IMR-90 (cell line): ENCODE measurements around the gene SLC38A9. TPM values are rescaled to one million over a fixed set of nuclear protein-coding genes. Genes with fewer than 3 reads are reported as not detected.

Experiments used
- ATAC-seq: fragments of 200-7000 bp; cut with Tn5 transposase; 2 replicates; pipeline ENCODE4 v1.9.1; 2020; ENCODE audit warnings: low read depth, mild to moderate bottlenecking, moderate library complexity
- BruUV-seq: library from RNA; stranded (reverse); fragments of 400-500 nt; replicated peaks from 2 replicates; lab custom pipeline; 2021; lab: Mats Ljungman, UMichigan
- CTCF ChIA-PET: fragments of 300-600 bp; formaldehyde crosslinking; extraction: SDS; loops from one replicate; lab custom pipeline; 2021; ENCODE audit warnings: antibody characterized with exemption; lab: Yijun Ruan, JAX
- POLR2A ChIA-PET: fragments of 300-600 bp; sonication (Branson Sonifier 250); formaldehyde crosslinking; loops from one replicate; lab custom pipeline; 2022; ENCODE audit warnings: antibody characterized with exemption; ENCODE audit not compliant: unreplicated experiment; lab: Charles Lee
- DNase-seq: peaks from one replicate; pipeline ENCODE4 v3.0.0; 2013
- H2AFZ ChIP-seq: replicated peaks from 2 replicates; pipeline ENCODE3; 2013; ENCODE audit warnings: low read length, mild to moderate bottlenecking; ENCODE audit not compliant: poor library complexity
- H2AK5ac ChIP-seq: 2 replicates; pipeline ENCODE4 v1.6.1; 2013; ENCODE audit warnings: low read depth, low read length, inconsistent platforms
- H2AK9ac ChIP-seq: replicated peaks from 2 replicates; pipeline ENCODE3; 2013; ENCODE audit warnings: mild to moderate bottlenecking, low read depth, low read length, moderate library complexity; ENCODE audit not compliant: poor library complexity
- H2BK120ac ChIP-seq: 2 replicates; pipeline ENCODE4 v1.6.1; 2013; ENCODE audit warnings: low read depth, low read length, inconsistent platforms
- H2BK15ac ChIP-seq: 3 replicates; pipeline ENCODE4 v1.6.1; 2013; ENCODE audit warnings: low read depth, low read length, inconsistent platforms
- H2BK20ac ChIP-seq: 2 replicates; pipeline ENCODE4 v1.6.1; 2013; ENCODE audit warnings: low read depth, mild to moderate bottlenecking, inconsistent platforms, low read length, moderate library complexity
- H2BK5ac ChIP-seq: 2 replicates; pipeline ENCODE4 v1.6.1; 2013; ENCODE audit warnings: mild to moderate bottlenecking, low read depth, low read length, inconsistent platforms; ENCODE audit not compliant: poor library complexity, severe bottlenecking
- H3K14ac ChIP-seq: replicated peaks from 2 replicates; pipeline ENCODE4 v1.6.1; 2013; ENCODE audit warnings: low read depth, low read length, inconsistent platforms
- H3K18ac ChIP-seq: 2 replicates; pipeline ENCODE4 v1.6.1; 2013; ENCODE audit warnings: low read depth, low read length, control low read depth
- H3K23ac ChIP-seq: 2 replicates; pipeline ENCODE4 v1.6.1; 2013; ENCODE audit warnings: low read depth, low read length, inconsistent platforms
- H3K27ac ChIP-seq: 2 replicates; pipeline ENCODE4 v1.5.1; 2013; ENCODE audit warnings: mild to moderate bottlenecking, control low read depth, low read length; ENCODE audit not compliant: insufficient read depth
- H3K27me3 ChIP-seq: 2 replicates; pipeline ENCODE4 v1.6.1; 2013; ENCODE audit warnings: low read length; ENCODE audit not compliant: control insufficient read depth, insufficient read depth
- H3K36me3 ChIP-seq: 2 replicates; pipeline ENCODE4 v1.6.1; 2013; ENCODE audit warnings: low read length, mixed read lengths; ENCODE audit not compliant: control insufficient read depth, insufficient read depth
- H3K4ac ChIP-seq: 2 replicates; pipeline ENCODE4 v1.6.1; 2013; ENCODE audit warnings: low read depth, low read length, inconsistent platforms
- H3K4me1 ChIP-seq: 2 replicates; pipeline ENCODE4 v1.6.1; 2013; ENCODE audit warnings: low read length, mixed read lengths; ENCODE audit not compliant: control insufficient read depth, insufficient read depth
- H3K4me2 ChIP-seq: 2 replicates; pipeline ENCODE4 v1.6.1; 2013; ENCODE audit warnings: low read depth, mild to moderate bottlenecking, control low read depth, low read length, moderate library complexity
- H3K4me3 ChIP-seq: 2 replicates; pipeline ENCODE4 v1.5.1; 2013; ENCODE audit warnings: low read depth, mild to moderate bottlenecking, control low read depth, low read length, moderate library complexity; ENCODE audit not compliant: insufficient read depth
- H3K56ac ChIP-seq: 2 replicates; pipeline ENCODE4 v1.6.1; 2013; ENCODE audit warnings: low read length, inconsistent platforms; ENCODE audit not compliant: insufficient read depth; ENCODE audit errors: extremely low read depth
- H3K79me1 ChIP-seq, 2 experiments: 2 replicates each; pipeline ENCODE4 v1.6.1; 2013; ENCODE audit warnings: low read length in 2 of 2, inconsistent platforms in 1 of 2, low read depth in 1 of 2
- H3K9ac ChIP-seq: 2 replicates; pipeline ENCODE4 v1.6.1; 2013; ENCODE audit warnings: low read depth, low read length, control low read depth
- H3K9me1 ChIP-seq: 2 replicates; pipeline ENCODE4 v1.6.1; 2013; ENCODE audit warnings: low read length, inconsistent platforms; ENCODE audit not compliant: insufficient read depth
- H3K9me3 ChIP-seq: 2 replicates; pipeline ENCODE4 v1.6.1; 2013; ENCODE audit warnings: low read length; ENCODE audit not compliant: control insufficient read depth, insufficient read depth
- H4K20me1 ChIP-seq: 2 replicates; pipeline ENCODE4 v1.6.1; 2013; ENCODE audit warnings: low read length, inconsistent platforms; ENCODE audit not compliant: insufficient read depth
- H4K5ac ChIP-seq: 2 replicates; pipeline ENCODE4 v1.6.1; 2013; ENCODE audit warnings: mild to moderate bottlenecking, low read depth, low read length, control low read depth
- H4K8ac ChIP-seq, 2 experiments: 2 replicates each; pipeline ENCODE4 v1.6.1; 2013; ENCODE audit warnings: low read depth in 2 of 2, low read length in 2 of 2, control low read depth in 1 of 2, inconsistent platforms in 1 of 2
- H4K91ac ChIP-seq: 2 replicates; pipeline ENCODE4 v1.6.1; 2013; ENCODE audit warnings: low read depth, low read length, inconsistent platforms; ENCODE audit not compliant: insufficient read depth
- BHLHE40 ChIP-seq: fragments of 150-350 bp; IDR thresholded peaks from 2 replicates; pipeline ENCODE4 v1.6.1; 2016; ENCODE audit warnings: mild to moderate bottlenecking, low read depth, low read length
- CEBPB ChIP-seq: IDR thresholded peaks from 2 replicates; pipeline ENCODE4 v1.6.1; 2012; ENCODE audit warnings: low read depth, low read length, improper control_type of control experiment
- CHD1 ChIP-seq: IDR thresholded peaks from 2 replicates; pipeline ENCODE4 v1.6.1; 2012; ENCODE audit warnings: low read depth, low read length, improper control_type of control experiment
- CTCF ChIP-seq: conservative IDR thresholded peaks from 2 replicates; pipeline ENCODE4 v1.5.1; 2012; ENCODE audit warnings: mild to moderate bottlenecking, low read depth, low read length, improper control_type of control experiment
- ELK1 ChIP-seq: fragments of 150-350 bp; IDR thresholded peaks from 2 replicates; pipeline ENCODE4 v1.6.1; 2016; ENCODE audit warnings: low read depth, mild to moderate bottlenecking, low read length, moderate library complexity, borderline replicate concordance
- FOS ChIP-seq: fragments of 150-350 bp; IDR thresholded peaks from 2 replicates; pipeline ENCODE4 v1.6.1; 2016; ENCODE audit warnings: low read depth, low read length
- MAFK ChIP-seq: IDR thresholded peaks from 2 replicates; pipeline ENCODE4 v1.6.1; 2012; ENCODE audit warnings: low read depth, low read length, improper control_type of control experiment
- MAZ ChIP-seq: IDR thresholded peaks from 2 replicates; pipeline ENCODE4 v1.6.1; 2012; ENCODE audit warnings: low read depth, mild to moderate bottlenecking, low read length, improper control_type of control experiment, moderate library complexity, borderline replicate concordance
- MXI1 ChIP-seq: IDR thresholded peaks from 2 replicates; pipeline ENCODE4 v1.6.1; 2012; ENCODE audit warnings: low read depth, mild to moderate bottlenecking, low read length, moderate library complexity, borderline replicate concordance
- NFE2L2 ChIP-seq: fragments of 150-350 bp; IDR thresholded peaks from 2 replicates; pipeline ENCODE4 v1.6.1; 2016; ENCODE audit warnings: low read depth, mild to moderate bottlenecking, low read length
- POLR2A ChIP-seq: IDR thresholded peaks from 2 replicates; pipeline ENCODE4 v1.6.1; 2012; ENCODE audit warnings: mild to moderate bottlenecking, low read depth, low read length
- RAD21 ChIP-seq: IDR thresholded peaks from 2 replicates; pipeline ENCODE4 v1.6.1; 2012; ENCODE audit warnings: low read length, improper control_type of control experiment
- RCOR1 ChIP-seq: IDR thresholded peaks from 2 replicates; pipeline ENCODE4 v1.6.1; 2012; ENCODE audit warnings: mild to moderate bottlenecking, low read length, improper control_type of control experiment; ENCODE audit not compliant: insufficient replicate concordance
- RFX5 ChIP-seq: IDR thresholded peaks from 2 replicates; pipeline ENCODE4 v1.8.0; 2012; ENCODE audit warnings: low read depth, mild to moderate bottlenecking, low read length, moderate library complexity
- SMC3 ChIP-seq: fragments of 150-350 bp; IDR thresholded peaks from 2 replicates; pipeline ENCODE4 v1.6.1; 2016; ENCODE audit warnings: low read depth, mild to moderate bottlenecking, antibody characterized with exemption, low read length, moderate library complexity
- WGBS, 2 experiments: methylation state at CpG; one replicate each; pipeline versions ENCODE4 v1.1.5 to v1.1.7; 2013; ENCODE audit warnings: missing lambda C conversion rate in 2 of 2; ENCODE audit not compliant: insufficient read length in 1 of 2; ENCODE audit errors: extremely low coverage in 2 of 2; 5-methylcytosine and 5-hydroxymethylcytosine counted together
- dilution Hi-C: fragments of 300-500 bp; cut with HindIII; formaldehyde crosslinking; loops from one replicate; pipeline ENCODE4 v1.14.3; 2018; ENCODE audit warnings: low sequenced_read_pairs; ENCODE audit not compliant: unreplicated experiment
- in situ Hi-C: fragments of 300-500 bp; cut with MboI; formaldehyde crosslinking; loops from 3 replicates; pipeline ENCODE4 v1.14.3; 2019; ENCODE audit warnings: low sequenced_read_pairs, inconsistent platforms, mixed read lengths
- intact Hi-C: fragments of 100-400 bp; cut with micrococcal nuclease; formaldehyde crosslinking; loops from 2 replicates; pipeline ENCODE4 v1.10.0; 2022
- polyA plus RNA-seq, 3 experiments: library from polyadenylated mRNA; depleted of rRNA; stranded (reverse); fragments of >200 nt; gene quantifications; 2 replicates each; pipeline ENCODE4 v1.2.3, GENCODE V29; 2012; ENCODE audit warnings: low replicate concordance in 1 of 3
- total RNA-seq: library from RNA; depleted of rRNA; stranded (reverse); fragments of >200 nt; gene quantifications from 2 replicates; pipeline ENCODE4 v1.2.3, GENCODE V29; 2012
- TF ChIP-seq, protein P1 (sequence below): fragments of 150-350 bp; IDR thresholded peaks from 2 replicates; pipeline ENCODE4 v1.6.1; 2017; ENCODE audit warnings: mild to moderate bottlenecking, antibody characterized with exemption, low read length, low read depth

SLC38A9 gene
- total and polyA plus RNA-seq, 2 of the 4 experiments (the other 2 are of a cell fraction): 10.5 to 24.2 TPM

DNA sequence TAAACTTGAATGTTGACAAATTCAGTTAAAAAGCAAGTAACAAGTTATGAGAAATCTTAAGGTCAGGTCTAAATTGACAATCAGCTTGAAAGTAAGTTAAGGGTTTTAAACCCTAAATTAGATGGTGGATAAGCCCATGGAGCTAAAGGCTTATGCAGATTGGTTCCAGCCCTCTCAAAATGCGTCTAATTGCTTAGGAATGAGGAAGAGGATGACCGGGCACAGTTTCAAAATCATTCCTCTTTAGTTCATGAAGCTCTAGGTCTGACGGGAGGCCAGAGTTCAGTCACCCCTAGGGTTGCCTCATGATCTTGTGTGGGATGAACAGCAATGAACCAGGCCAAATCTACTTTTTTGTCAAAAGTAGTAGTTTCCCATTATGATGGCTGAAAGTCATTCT lies 75.4 kb downstream of the SLC38A9 start:
- Histone ChIP-seq H3K18ac (peak overlapping the region; percentile 88), H2BK15ac (no peak overlapping the region), H4K20me1 (no peaks in the 10 kb centered on the region), H3K9me1 (peaks cover 3% of the 10 kb centered on the region), H3K9me3 (no peaks in the 10 kb centered on the region), H3K4me2 (no peak overlapping the region), H3K4ac (peak overlapping the region; percentile 33), H2BK120ac (peak overlapping the region; percentile 45), H2BK20ac (peak overlapping the region; percentile 64; the same call in 1 of the 2 replicates), H4K5ac (peak overlapping the region; percentile 74; the same call in 1 of the 2 replicates), H3K4me3 (no peak overlapping the region), H3K9ac (no peak overlapping the region), H3K14ac (peak overlapping the region; percentile 1; the same call in 1 of the 2 replicates), H4K8ac (peak overlapping the region in 1 of 2 experiments; percentile 29; a peak in 1 of 4 replicates), H2BK5ac (no peak overlapping the region), H3K23ac (peak overlapping the region; percentile 25; the same call in 1 of the 2 replicates), H3K36me3 (no peaks in the 10 kb centered on the region), H3K79me1 (peaks cover 0 to 3% of the 10 kb centered on the region in 2 experiments; a peak in 1 of 4 replicates), H3K56ac (no peak overlapping the region), H2AK5ac (0 out of 2 replicates have a peak overlapping the region, but pooled peaks have one; percentile 6), H3K27ac (peak overlapping the region; percentile 15; the same call in 1 of the 2 replicates), H4K91ac (peak overlapping the region; percentile 2; the same call in 1 of the 2 replicates), H3K4me1 (peaks cover 6% of the 10 kb centered on the region), H3K27me3 (no peaks in the 10 kb centered on the region), H2AFZ (no peak overlapping the region), H2AK9ac (no peak overlapping the region)
- peak; percentile 57 for ATAC-seq
- TF ChIP-seq MXI1 (no peak), MAZ (no peak), RFX5 (no peak), FOS (no peak), SMC3 (no peak), MAFK (no peak), CEBPB (no peak), CTCF (no peak), CHD1 (no peak), NFE2L2 (no peak), RAD21 (no peak), RCOR1 (no peak), BHLHE40 (no peak), POLR2A (no peak), ELK1 (no peak)
- TF ChIP-seq, protein P1, sequence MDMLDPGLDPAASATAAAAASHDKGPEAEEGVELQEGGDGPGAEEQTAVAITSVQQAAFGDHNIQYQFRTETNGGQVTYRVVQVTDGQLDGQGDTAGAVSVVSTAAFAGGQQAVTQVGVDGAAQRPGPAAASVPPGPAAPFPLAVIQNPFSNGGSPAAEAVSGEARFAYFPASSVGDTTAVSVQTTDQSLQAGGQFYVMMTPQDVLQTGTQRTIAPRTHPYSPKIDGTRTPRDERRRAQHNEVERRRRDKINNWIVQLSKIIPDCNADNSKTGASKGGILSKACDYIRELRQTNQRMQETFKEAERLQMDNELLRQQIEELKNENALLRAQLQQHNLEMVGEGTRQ: no peak
- no CpG with 5 or more reads among the region's 3 CpGs for WGBS, 2 experiments
- in situ Hi-C loops: no loop called here
- BruUV-seq: no TSS peak
- peak; percentile 12 for DNase-seq
- intact Hi-C loops: no loop called here
- ChIA-PET POLR2A (no interaction called here), CTCF (interaction anchor here (0.8 kb wide), 1 partner anchor 13 kb away, joined by 3 read pairs; no protein-coding TSS in a partner anchor)
- dilution Hi-C loops: no loop called here
